Adrenal gland (tissue), 12 donors: ENCODE results near the gene LIPT1. TPM values are rescaled to one million over a fixed set of nuclear protein-coding genes. Genes with fewer than 3 reads are reported as not detected.
"Not testable (repeated sequence)": the region's sequence is repeated elsewhere in the genome, so short reads cannot be mapped to it uniquely, and the experiment has no call there.

Source experiments
- DNase-seq, 7 donors: peaks; one replicate each; pipeline ENCODE4 v3.0.0-alpha.2; 2019 to 2020
- H3K27ac ChIP-seq, 5 donors: fragments of 200-600 bp; sonication (generic) in 4 of 5; 1 replicate in 3 of 5; 2 replicates in 2 of 5; pipeline versions ENCODE4 v1.5.1 to v1.8.0; 2016 to 2020; ENCODE audit warnings: mild to moderate bottlenecking in 1 of 5
- H3K27me3 ChIP-seq: fragments of 200-600 bp; 2 replicates; pipeline ENCODE4 v1.8.0; 2021
- H3K36me3 ChIP-seq, 2 donors: fragments of 200-600 bp; replicated peaks in 1 of 2; 1 replicate in 1 of 2; 2 replicates in 1 of 2; pipeline versions ENCODE4 v1.5.1 to v1.8.0; 2018 to 2022
- H3K4me1 ChIP-seq, 2 donors: fragments of 200-600 bp; replicated peaks in 1 of 2; 1 replicate in 1 of 2; 2 replicates in 1 of 2; pipeline versions ENCODE4 v1.5.1 to v1.8.0; 2018 to 2021
- H3K4me3 ChIP-seq, 4 donors: fragments of 200-600 bp; sonication (generic) in 3 of 4; one replicate each; pipeline ENCODE4 v1.5.1; 2016 to 2018
- H3K9me3 ChIP-seq, 3 donors: fragments of 200-600 bp; sonication (generic) in 1 of 3; replicated peaks in 1 of 3; 1 replicate in 2 of 3; 2 replicates in 1 of 3; pipeline versions ENCODE4 v1.5.1 to v1.8.0; 2016 to 2021
- CTCF ChIP-seq, 6 experiments: fragments of 450-650 bp in 4 of 6; fragments of 200-600 bp in 2 of 6; sonication (generic) in 1 of 6; IDR thresholded peaks; 1 replicate in 5 of 6; 2 replicates in 1 of 6; pipeline versions ENCODE4 v1.5.1 to v1.8.0; 2016 to 2021; ENCODE audit warnings: antibody characterized with exemption in 6 of 6, mild to moderate bottlenecking in 2 of 6, moderate library complexity in 1 of 6
- POLR2A ChIP-seq, 2 donors: fragments of 450-650 bp; IDR thresholded peaks; one replicate each; pipeline ENCODE4 v1.6.1; 2017; ENCODE audit warnings: antibody characterized with exemption in 2 of 2, mild to moderate bottlenecking in 2 of 2, moderate library complexity in 1 of 2
- WGBS, 4 donors: extraction: QIAGEN DNeasy Blood & Tissue Kit in 2 of 4; methylation state at CpG; one replicate each; pipeline versions ENCODE4 v1.1.5 to v1.1.7; 2013 to 2017; 5-methylcytosine and 5-hydroxymethylcytosine counted together
- intact Hi-C, 2 donors: fragments of 100-400 bp; cut with DNase I; formaldehyde crosslinking; loops; one replicate each; pipeline versions ENCODE4 v1.14.1 to v1.15.0; 2022 to 2023
- polyA plus RNA-seq, 3 donors: library from polyadenylated mRNA; stranded (reverse); fragments of 200-250 nt in 2 of 3; fragments of 350-450 nt in 1 of 3; fragmentation: Illumina TruSeq in 1 of 3; extraction: RNeasy Lipid Tissue Mini Kit (QIAGEN cat#74804) in 1 of 3; gene quantifications; one replicate each; pipeline ENCODE4 v1.2.3, GENCODE V29; 2013 to 2014
- total RNA-seq, 9 donors: library from RNA; depleted of rRNA in 4 of 9; stranded (reverse); fragments of >200 nt in 4 of 9; fragments of 120-200 nt in 1 of 9; fragmentation: NEBNext Ultra II Directional in 1 of 9; extraction: Animal tissue kit (Norgen Biotek cat#: 25700) in 1 of 9; gene quantifications; one replicate each; pipeline versions ENCODE4 v1.1.0 to v1.2.4, GENCODE V29; 2013 to 2023
- donor health status: healthy with polysubstance abuse.
- donor health status: Bipolar disorder and iron deficiency.
- donor health status: DM: yes; HTN: yes; CAD: no.
- donor health status: DM: no; HTN: no; CAD: no.
- donor health status: DM: no; HTN: no; CAD: no.
- donor health status: DM: yes; HTN: yes; CAD: no.

Gene LIPT1
- total and polyA plus RNA-seq, 12 donors: 4.4 to 14.7 (median 9.5) TPM

- Histone ChIP-seq H3K9me3 (no peaks in the 10 kb centered on the region), H3K27ac (no peak overlapping the region), H3K4me1 (no peaks in the 10 kb centered on the region), H3K36me3 (no peaks in the 10 kb centered on the region), H3K27me3 (no peaks in the 10 kb centered on the region), H3K4me3 (no peak overlapping the region)
- TF ChIP-seq POLR2A (IDR thresholded peaks at IDR 0.05) (no peak), CTCF (IDR thresholded peaks at IDR 0.05) (no peak)
- intact Hi-C loops: no loop called here
- WGBS, 4 donors: 88 to 99% (median 96%) methylated on average over 1 of the region's 1 CpG
- DNase-seq: no peak
Measured at GRCh38 chr2:99111945-99112344, 42.8 kb upstream of the LIPT1 start.

GRCh38 chr2:99112617-99113016 lies 42.1 kb upstream of the LIPT1 start:
- Histone ChIP-seq H3K36me3 (no peaks in the 10 kb centered on the region), H3K27me3 (no peaks in the 10 kb centered on the region), H3K4me1 (no peaks in the 10 kb centered on the region), H3K27ac (no peak overlapping the region), H3K9me3 (no peaks in the 10 kb centered on the region), H3K4me3 (no peak overlapping the region)
- no peak for TF ChIP-seq POLR2A (IDR thresholded peaks at IDR 0.05)
- TF ChIP-seq CTCF (IDR thresholded peaks at IDR 0.05): no peak
- intact Hi-C loops: no loop called here
- no peak for DNase-seq
- WGBS, 4 donors: 79 to 85% (median 84%) methylated on average over 4 of the region's 4 CpGs

- DNase-seq: no peak
Measured at GRCh38 chr2:99127981-99128380, 26.8 kb upstream of the LIPT1 start.

GRCh38 chr2:99135044-99135556 lies 19.7 kb upstream of the LIPT1 start:
- H3K27me3 ChIP-seq, intact Hi-C loops, H3K4me1 ChIP-seq, H3K4me3 ChIP-seq, DNase-seq, H3K36me3 ChIP-seq, H3K9me3 ChIP-seq, H3K27ac ChIP-seq: not testable (repeated sequence)
- WGBS, 4 donors: 57 to 95% (median 90%) methylated on average over 1 to 2 of the region's 2 CpGs

More at GRCh38 chr2:99127981-99128380, 26.8 kb upstream of the LIPT1 start:
- Histone ChIP-seq H3K36me3 (no peaks in the 10 kb centered on the region), H3K4me3 (no peak overlapping the region), H3K27ac (no peak overlapping the region), H3K4me1 (no peaks in the 10 kb centered on the region), H3K27me3 (no peaks in the 10 kb centered on the region), H3K9me3 (peaks cover 0 to 11% (median 0%) of the 10 kb centered on the region in 3 donors)
- TF ChIP-seq POLR2A (IDR thresholded peaks at IDR 0.05) (no peak), CTCF (IDR thresholded peaks at IDR 0.05) (no peak)
- intact Hi-C loops: no loop called here
- 76 to 81% (median 80%) methylated on average over 2 of the region's 2 CpGs for WGBS, 4 donors

- DNase-seq: peak in 3 of 7 donors; percentile 7 to 26 (median 24)
- no peak overlapping the region for H3K4me3 ChIP-seq
- H3K36me3 ChIP-seq: no peaks in the 10 kb centered on the region
- no peaks in the 10 kb centered on the region for H3K27me3 ChIP-seq
- intact Hi-C loops: no loop called here
- H3K9me3 ChIP-seq: no peaks in the 10 kb centered on the region
- peaks cover 6 to 10% of the 10 kb centered on the region in 2 donors for H3K4me1 ChIP-seq
- no peak overlapping the region for H3K27ac ChIP-seq
- TF ChIP-seq POLR2A (IDR thresholded peaks at IDR 0.05) (no peak), CTCF (IDR thresholded peaks at IDR 0.05) (no peak)
- 55 to 75% (median 67%) methylated on average over 4 of the region's 4 CpGs for WGBS, 4 donors
Measured at GRCh38 chr2:99139003-99139402, 15.8 kb upstream of the LIPT1 start.
